IPS-15b (cell line): Measurements from ENCODE around the gene BAX.
A peak's percentile ranks its signal among the peaks of the same experiment; 100 is the strongest.

Experiments used
- H3K27me3 ChIP-seq: one replicate; pipeline ENCODE4 v1.6.1; 2013; ENCODE audit warnings: low read length; ENCODE audit not compliant: control insufficient read depth, insufficient read depth
- H3K36me3 ChIP-seq: one replicate; pipeline ENCODE4 v1.6.1; 2013; ENCODE audit warnings: low read length; ENCODE audit not compliant: control insufficient read depth, insufficient read depth
- H3K4me1 ChIP-seq: one replicate; pipeline ENCODE4 v1.6.1; 2013; ENCODE audit warnings: mild to moderate bottlenecking, low read length; ENCODE audit not compliant: control insufficient read depth, insufficient read depth
- H3K4me3 ChIP-seq: one replicate; pipeline ENCODE4 v1.5.1; 2013; ENCODE audit warnings: low read depth, low read length
- H3K9ac ChIP-seq: one replicate; pipeline ENCODE4 v1.6.1; 2013; ENCODE audit warnings: low read depth, mild to moderate bottlenecking, low read length
- H3K9me3 ChIP-seq: one replicate; pipeline ENCODE4 v1.6.1; 2013; ENCODE audit warnings: mild to moderate bottlenecking, low read length; ENCODE audit not compliant: control insufficient read depth, insufficient read depth

The BAX gene

GRCh38 chr19:48938256-48938655 lies 16.4 kb upstream of the BAX start:
- Histone ChIP-seq H3K9me3 (no peaks in the 10 kb centered on the region), H3K36me3 (no peaks in the 10 kb centered on the region), H3K4me1 (peaks cover 5% of the 10 kb centered on the region), H3K9ac (no peak overlapping the region), H3K4me3 (no peak overlapping the region), H3K27me3 (peaks cover 15% of the 10 kb centered on the region)

DNA sequence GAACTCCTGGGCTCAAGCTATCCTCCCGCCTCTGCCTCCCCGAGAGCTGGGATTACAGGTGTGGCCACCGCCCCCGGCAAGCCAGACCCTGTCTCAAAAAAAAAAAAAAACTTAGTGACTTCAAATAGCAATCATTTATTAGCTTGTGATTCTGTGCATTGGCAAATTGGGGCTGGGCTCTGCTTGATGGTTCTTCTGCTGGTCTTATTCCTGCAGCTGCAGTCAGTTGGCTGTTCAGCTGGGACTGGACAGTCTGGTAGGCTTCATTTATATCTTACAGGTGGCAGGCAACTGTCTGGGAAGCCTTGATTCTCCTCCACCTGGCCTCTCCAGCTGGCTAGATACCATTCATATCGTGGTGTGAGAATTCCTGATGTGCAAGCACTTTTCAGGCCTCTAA lies 13.8 kb upstream of the BAX start:
- Histone ChIP-seq H3K4me1 (no peaks in the 10 kb centered on the region), H3K4me3 (no peak overlapping the region), H3K9me3 (no peaks in the 10 kb centered on the region), H3K9ac (no peak overlapping the region), H3K36me3 (no peaks in the 10 kb centered on the region), H3K27me3 (no peaks in the 10 kb centered on the region)

GRCh38 chr19:48943081-48943480 lies 11.6 kb upstream of the BAX start:
- no peak overlapping the region for H3K4me3 ChIP-seq
- H3K36me3 ChIP-seq = no peaks in the 10 kb centered on the region
- H3K9me3 ChIP-seq = no peaks in the 10 kb centered on the region
- no peaks in the 10 kb centered on the region for H3K4me1 ChIP-seq
- no peak overlapping the region for H3K9ac ChIP-seq
- H3K27me3 ChIP-seq = no peaks in the 10 kb centered on the region

GRCh38 chr19:48945415-48945814 lies 9.3 kb upstream of the BAX start:
- no peaks in the 10 kb centered on the region for H3K4me1 ChIP-seq
- H3K27me3 ChIP-seq = no peaks in the 10 kb centered on the region
- H3K4me3 ChIP-seq = no peak overlapping the region
- H3K9me3 ChIP-seq = no peaks in the 10 kb centered on the region
- no peaks in the 10 kb centered on the region for H3K36me3 ChIP-seq
- no peak overlapping the region for H3K9ac ChIP-seq

DNA sequence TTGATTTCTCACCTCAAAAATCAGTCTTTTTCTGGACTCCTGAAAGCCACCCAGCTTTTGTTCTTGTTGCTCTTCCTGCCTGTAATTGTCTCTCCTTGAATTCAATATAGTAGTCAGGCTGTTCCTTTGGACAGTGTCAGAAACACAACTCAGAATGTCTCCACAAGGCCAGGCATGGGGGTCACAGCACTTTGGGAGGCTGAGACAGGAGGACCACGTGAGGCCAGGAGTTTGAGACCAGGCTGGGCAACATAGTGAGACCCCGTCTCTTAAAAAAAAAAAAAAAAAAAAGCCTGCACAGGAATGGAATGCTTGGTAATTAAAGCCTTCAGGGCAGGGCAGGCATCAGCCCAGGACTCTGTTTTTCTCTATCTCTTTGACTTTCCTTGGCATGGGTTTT lies 8.9 kb upstream of the BAX start:
- H3K27me3 ChIP-seq = no peaks in the 10 kb centered on the region
- no peaks in the 10 kb centered on the region for H3K4me1 ChIP-seq
- no peaks in the 10 kb centered on the region for H3K9me3 ChIP-seq
- H3K4me3 ChIP-seq = no peak overlapping the region
- H3K9ac ChIP-seq = no peak overlapping the region
- no peaks in the 10 kb centered on the region for H3K36me3 ChIP-seq

DNA sequence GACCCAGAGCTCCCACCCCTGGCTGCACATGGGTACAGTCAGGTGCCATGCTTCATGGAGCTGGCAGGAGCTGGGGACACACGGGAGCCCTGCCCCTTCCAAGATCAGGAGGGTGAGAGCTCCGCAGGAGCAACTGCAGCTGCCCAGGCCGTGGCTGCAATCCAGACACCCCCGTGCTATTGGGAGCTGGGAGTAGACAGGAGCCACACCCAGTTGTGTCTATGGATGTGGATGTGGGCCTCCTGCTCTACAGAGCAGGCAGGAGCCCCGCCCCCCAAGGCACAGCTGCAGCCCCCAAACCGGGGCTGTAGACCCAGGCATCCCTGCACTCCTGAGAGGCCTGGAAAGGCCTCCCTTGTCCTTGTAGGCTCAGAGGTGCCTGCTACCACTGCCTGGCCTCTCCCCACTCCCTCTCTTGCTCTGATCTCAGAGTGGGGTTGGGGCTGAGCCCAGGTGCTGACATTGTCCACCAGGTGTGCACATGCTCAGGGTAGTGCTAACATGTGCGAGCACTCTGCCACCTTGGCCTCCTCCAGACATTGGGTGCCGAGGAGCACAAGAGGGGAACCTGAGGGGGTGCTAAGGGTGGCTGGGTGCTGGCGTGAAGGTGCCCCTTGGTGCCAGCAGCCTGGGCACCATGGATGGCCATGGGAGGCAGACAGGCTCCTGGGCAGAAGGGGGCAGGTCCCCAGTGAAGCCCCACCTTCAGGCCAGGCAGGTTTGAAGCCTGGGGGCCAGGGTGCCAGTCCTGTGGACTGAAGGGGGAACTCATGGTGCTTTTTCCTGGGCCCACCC lies 8.0 kb upstream of the BAX start:
- no peaks in the 10 kb centered on the region for H3K4me1 ChIP-seq
- H3K27me3 ChIP-seq = no peaks in the 10 kb centered on the region
- H3K4me3 ChIP-seq = no peak overlapping the region

DNA sequence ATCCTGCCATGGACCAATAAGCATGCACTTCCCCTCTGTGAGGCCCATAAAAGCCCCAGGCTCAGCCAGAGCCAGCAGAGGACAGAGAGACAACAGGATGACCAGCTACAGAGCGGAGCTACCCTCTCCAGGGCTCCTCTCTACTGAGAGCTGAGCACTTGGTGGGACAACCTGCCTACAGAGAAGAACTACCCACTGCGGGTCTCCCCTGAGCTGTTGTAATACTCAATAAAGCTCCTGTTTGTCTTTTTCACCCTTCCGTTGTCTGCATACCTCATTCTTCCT lies 7.5 kb upstream of the BAX start:
- no peaks in the 10 kb centered on the region for H3K36me3 ChIP-seq
- no peak overlapping the region for H3K9ac ChIP-seq
- no peaks in the 10 kb centered on the region for H3K27me3 ChIP-seq
- H3K9me3 ChIP-seq = no peaks in the 10 kb centered on the region
- no peaks in the 10 kb centered on the region for H3K4me1 ChIP-seq
- no peak overlapping the region for H3K4me3 ChIP-seq

More for the DNA sequence above, 8.0 kb upstream of the BAX start:
- Histone ChIP-seq H3K9me3 (no peaks in the 10 kb centered on the region), H3K36me3 (no peaks in the 10 kb centered on the region), H3K9ac (no peak overlapping the region)

DNA sequence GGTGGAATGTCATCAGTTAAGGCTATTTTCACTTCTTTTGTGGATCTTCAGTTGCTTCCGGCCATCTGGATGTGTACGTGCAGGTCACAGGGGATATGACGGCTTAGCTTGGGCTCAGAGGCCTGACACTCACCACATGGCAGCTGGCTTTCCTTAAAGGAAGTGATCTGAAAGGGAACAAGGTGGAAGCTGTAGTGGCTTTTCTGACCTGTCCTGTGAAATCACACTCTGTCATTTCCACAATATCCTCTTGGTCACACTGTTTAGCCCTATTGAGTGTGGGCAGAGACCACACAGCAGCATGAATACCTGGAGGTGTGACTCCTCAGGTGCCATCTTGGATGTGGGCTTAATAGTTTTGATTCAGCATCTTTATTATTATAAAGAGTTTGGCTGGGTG lies 4.5 kb upstream of the BAX start:
- H3K4me1 ChIP-seq = peaks cover 3% of the 10 kb centered on the region
- no peaks in the 10 kb centered on the region for H3K9me3 ChIP-seq
- no peaks in the 10 kb centered on the region for H3K27me3 ChIP-seq
- H3K36me3 ChIP-seq = no peaks in the 10 kb centered on the region
- no peak overlapping the region for H3K4me3 ChIP-seq
- no peak overlapping the region for H3K9ac ChIP-seq

DNA sequence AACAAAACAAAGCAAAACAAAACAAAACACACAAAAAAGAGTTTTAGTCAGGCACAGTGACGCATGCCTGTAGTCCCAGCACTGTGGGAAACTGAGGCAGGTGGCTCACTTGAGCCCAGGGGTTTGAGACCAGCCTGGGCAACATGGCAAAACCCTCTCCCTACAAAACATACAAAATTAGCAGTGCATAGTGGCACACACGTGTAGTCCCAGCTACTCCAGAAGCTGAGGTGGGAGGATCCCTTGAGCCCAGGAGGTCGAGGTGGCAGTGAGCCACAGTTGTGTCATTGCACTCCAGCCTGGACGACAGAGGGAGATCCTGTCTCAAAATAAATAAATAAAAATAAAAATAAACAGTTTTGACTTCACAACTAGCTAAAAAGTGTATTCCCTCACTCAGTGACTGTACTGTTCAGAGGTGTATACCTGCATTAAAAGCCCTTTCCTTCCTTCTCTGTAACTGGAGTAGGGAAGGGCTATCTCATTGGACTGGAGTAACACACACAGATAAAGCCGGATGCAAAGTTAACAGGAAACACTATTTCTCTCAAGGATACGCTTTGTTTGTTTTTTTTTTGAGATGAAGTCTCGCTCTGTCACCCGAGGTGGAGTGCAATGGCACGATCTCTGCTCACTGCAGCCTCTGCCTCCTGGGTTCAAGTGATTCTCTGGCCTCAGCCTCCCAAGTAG lies 3.7 kb upstream of the BAX start:
- Histone ChIP-seq H3K9me3 (no peaks in the 10 kb centered on the region), H3K9ac (no peak overlapping the region), H3K4me1 (peaks cover 3% of the 10 kb centered on the region), H3K27me3 (no peaks in the 10 kb centered on the region), H3K36me3 (peaks cover 5% of the 10 kb centered on the region), H3K4me3 (no peak overlapping the region)

DNA sequence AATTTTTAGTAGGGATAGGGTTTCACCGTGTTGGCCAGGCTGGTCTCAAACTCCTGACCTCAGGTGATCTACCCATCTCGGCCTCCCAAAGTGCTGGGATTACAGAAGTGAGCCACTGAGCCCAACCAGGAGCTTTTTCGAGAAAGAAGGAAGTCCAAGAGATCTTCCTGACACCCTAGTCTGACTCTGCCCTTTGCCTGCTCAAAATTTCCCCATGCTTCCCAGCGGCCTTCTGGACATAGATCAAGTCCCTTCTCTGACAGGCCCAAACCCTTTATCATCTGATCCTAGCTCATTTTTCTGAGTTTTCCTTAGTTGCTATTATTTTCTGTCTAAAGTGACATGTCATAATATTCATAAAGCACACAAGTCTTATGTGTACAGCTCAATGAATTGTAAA lies 1.5 kb upstream of the BAX start:
- Histone ChIP-seq H3K36me3 (peaks cover 15% of the 10 kb centered on the region), H3K9ac (no peak overlapping the region), H3K4me1 (peaks cover 3% of the 10 kb centered on the region), H3K9me3 (no peaks in the 10 kb centered on the region), H3K27me3 (no peaks in the 10 kb centered on the region), H3K4me3 (no peak overlapping the region)

DNA sequence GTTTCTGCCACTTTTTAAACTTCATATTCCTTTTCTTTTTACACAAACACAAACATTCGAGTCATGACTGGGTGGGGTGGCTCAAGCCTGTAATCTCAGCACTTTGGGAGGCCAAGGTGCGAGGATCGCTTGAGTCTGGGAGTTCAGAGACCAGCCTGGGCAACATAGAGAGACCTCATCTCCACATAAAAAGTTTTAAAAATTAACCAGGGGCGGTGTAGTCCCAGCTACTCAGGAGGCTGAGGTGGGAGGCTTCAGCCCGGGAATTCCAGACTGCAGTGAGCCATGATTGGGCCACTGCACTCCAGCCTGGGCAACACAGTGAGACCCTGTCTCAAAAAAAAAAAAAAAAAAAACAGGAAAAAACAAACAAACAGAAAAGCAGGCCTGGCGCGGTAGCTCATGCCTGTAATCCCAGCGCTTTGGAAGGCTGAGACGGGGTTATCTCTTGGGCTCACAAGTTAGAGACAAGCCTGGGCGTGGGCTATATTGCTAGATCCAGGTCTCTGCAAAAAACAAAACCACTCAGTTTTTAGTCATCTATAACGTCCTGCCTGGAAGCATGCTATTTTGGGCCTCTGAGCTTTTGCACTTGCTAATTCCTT lies 583 bp upstream of the BAX start:
- no peaks in the 10 kb centered on the region for H3K9me3 ChIP-seq
- H3K4me3 ChIP-seq = peak overlapping the region; percentile 86
- peak overlapping the region; percentile 54 for H3K9ac ChIP-seq
- peaks cover 3% of the 10 kb centered on the region for H3K4me1 ChIP-seq
- peaks cover 21% of the 10 kb centered on the region for H3K36me3 ChIP-seq
- H3K27me3 ChIP-seq = no peaks in the 10 kb centered on the region
